ENCODE results near the gene PLK4.
"Not testable (repeated sequence)": the region's sequence is repeated elsewhere in the genome, so short reads cannot be mapped to it uniquely, and the experiment has no call there.

The PLK4 gene

DNA sequence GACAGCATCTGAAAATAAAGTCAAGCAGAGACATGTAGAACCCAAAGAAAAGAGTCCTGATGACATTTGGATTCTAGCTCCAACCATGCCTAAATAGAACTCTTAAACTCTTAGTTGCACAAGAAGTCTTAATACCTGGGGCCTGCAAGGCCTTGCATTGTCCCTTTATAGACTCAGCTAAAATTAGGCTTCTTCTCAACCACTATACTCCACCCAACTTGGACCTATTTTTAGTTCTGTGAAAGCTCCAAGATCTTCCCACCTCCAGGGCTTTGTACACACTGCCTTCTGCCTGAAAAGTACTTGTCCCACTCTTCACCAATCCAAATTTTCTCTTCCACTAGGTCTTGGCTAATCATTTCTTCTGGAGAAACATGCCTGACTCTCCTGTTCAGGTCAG, 36.5 kb downstream of the PLK4 start:
- no peak for DNase-seq

DNA sequence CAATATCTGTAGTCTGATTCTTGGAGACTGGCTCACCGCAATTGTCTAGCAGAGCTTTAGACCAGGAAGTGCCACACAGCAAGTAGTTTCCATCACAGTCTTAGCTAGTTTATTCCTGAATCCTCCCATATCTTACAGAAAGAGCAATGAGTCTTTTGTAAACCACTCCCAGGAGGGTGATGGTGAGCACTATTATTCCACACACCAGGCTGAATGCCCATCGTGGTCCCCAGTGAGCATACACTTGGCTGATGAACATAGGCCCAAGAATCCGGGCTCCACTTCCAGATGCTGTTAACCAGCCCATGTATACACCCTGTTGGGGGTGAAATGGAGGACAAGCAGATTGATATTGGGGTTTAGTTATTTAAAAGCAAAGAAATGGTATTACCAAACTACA, 39.8 kb downstream of the PLK4 start:
- DNase-seq, result no peak

DNA sequence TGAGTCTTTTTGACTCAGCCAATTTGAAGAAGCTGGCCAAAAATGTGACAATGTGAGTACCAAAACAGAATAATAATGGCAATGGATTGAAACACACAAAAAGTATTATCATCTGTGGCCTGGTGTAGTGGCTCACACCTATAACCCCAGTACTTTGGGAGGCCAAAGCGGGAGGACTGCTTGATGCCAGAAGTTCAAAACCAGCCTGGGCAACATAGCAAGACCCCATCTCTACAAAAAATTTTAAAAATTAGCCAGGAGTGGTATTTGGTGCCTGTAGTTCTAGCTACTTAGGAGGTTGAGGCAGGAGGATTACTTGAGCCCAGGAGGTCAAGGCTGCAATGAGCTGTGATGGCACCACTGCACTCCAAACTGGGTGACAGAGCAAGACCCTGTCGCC, 41.5 kb downstream of the PLK4 start:
- no peak for DNase-seq

DNA sequence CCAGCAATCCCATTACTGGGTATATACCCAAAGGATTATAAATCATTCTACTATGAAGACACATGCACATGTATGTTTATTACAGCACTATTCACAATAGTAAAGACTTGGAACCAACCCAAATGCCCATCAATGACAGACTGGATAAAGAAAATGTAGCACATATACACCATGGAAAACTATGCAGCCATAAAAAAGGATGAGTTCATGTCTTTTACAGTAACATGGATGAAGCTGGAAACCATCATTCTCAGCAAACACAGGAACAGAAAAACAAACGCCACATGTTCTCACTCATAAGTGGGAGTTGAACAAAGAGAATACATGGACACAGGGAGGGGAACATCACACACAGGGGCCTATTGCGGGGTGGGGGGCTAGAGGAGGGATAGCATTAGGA, 45.0 kb downstream of the PLK4 start:
- not testable (repeated sequence) for DNase-seq

DNA sequence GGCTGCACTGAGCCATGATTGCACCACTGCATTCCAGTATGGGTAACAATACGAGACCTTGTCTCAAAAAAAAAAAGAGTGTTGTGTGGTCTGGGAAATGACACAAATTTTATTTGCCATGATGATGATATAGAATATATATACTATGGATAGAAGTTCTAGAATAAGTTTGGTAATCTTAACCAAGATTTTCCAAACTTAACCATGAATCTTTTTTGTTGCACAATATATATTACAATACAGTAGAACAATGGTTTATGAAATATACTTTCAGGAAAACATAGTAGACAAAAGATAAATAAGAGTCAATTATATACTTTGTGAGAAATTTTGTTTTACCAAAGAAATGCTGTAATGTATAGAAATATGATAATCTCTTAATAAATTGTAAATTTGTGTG, 49.5 kb downstream of the PLK4 start:
- no peak for DNase-seq

DNA sequence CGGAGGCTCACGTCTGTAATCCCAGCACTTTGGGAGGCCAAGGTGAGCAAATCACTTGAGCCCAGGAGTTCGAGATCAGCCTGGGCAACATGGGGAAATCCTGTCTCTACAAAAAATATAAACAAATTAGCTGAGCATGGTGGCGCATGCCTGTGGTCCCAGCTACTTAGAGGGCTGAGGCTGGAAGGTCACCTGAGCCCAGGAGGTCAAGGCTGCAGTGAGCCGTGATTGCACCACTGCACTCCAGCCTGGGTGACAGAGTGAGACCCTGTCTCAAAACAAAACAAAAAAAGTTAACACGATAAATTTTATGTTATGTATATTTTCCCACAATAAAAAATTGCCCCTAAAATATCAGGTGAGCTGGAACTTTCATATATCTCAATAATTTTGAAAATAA, 51.1 kb downstream of the PLK4 start:
- DNase-seq, result not testable (repeated sequence)

GRCh38 chr4:127936974-127937373, 56.3 kb downstream of the PLK4 start:
- DNase-seq, result no peak

Measured in NCI-H510A (cell line).